ENCODE measurements around the gene NFAT5. TPM values are rescaled to one million over a fixed set of nuclear protein-coding genes. Genes with fewer than 3 reads are reported as not detected.

The NFAT5 gene
- total RNA-seq, 2 donors from 2014 or later: 77.3 to 98.6 TPM

- Histone ChIP-seq H3K27ac (no peak overlapping the region), H3K27me3 (replicated peaks; ENCODE audit: insufficient read depth) (no peaks in the 10 kb centered on the region), H3K36me3 (peaks cover 14% of the 10 kb centered on the region), H3K4me3 (no peak overlapping the region), H3K9me3 (no peaks in the 10 kb centered on the region), H3K4me1 (ENCODE audit: control insufficient read depth in 1 of 2, low read depth in 2 of 2) (peaks cover 0 to 18% of the 10 kb centered on the region in 2 donors)
- ATAC-seq (ENCODE audit: insufficient number of reproducible peaks, low FRiP score, low read depth) (no peak), DNase-seq (ENCODE audit: low spot score) (no peak)
- no peak for TF ChIP-seq CTCF (IDR thresholded peaks at IDR 0.05)
Observed at GRCh38 chr16:69721441-69721957, 155.7 kb downstream of the NFAT5 start.

- DNase-seq (ENCODE audit: low spot score) (no peak), ATAC-seq (ENCODE audit: insufficient number of reproducible peaks, low FRiP score, low read depth) (no peak)
- H3K27ac ChIP-seq: peak overlapping the region; percentile 67 to 70
- H3K4me3 ChIP-seq: peak overlapping the region; percentile 71
- no peaks in the 10 kb centered on the region for H3K36me3 ChIP-seq
- no peak for TF ChIP-seq CTCF (IDR thresholded peaks at IDR 0.05)
- no peaks in the 10 kb centered on the region for H3K9me3 ChIP-seq
- H3K27me3 ChIP-seq (replicated peaks; ENCODE audit: insufficient read depth): no peaks in the 10 kb centered on the region
- peaks cover 2 to 33% of the 10 kb centered on the region in 2 donors for H3K4me1 ChIP-seq (ENCODE audit: control insufficient read depth in 1 of 2, low read depth in 2 of 2)
Observed at GRCh38 chr16:69724414-69724873, 158.7 kb downstream of the NFAT5 start.

GRCh38 chr16:69724981-69725479 is 159.3 kb downstream of the NFAT5 start:
- Histone ChIP-seq H3K4me1 (ENCODE audit: control insufficient read depth in 1 of 2, low read depth in 2 of 2) (peaks cover 2 to 33% of the 10 kb centered on the region in 2 donors), H3K27me3 (replicated peaks; ENCODE audit: insufficient read depth) (no peaks in the 10 kb centered on the region), H3K27ac (peak overlapping the region; percentile 67 to 70), H3K4me3 (peak overlapping the region; percentile 71), H3K9me3 (no peaks in the 10 kb centered on the region), H3K36me3 (no peaks in the 10 kb centered on the region)
- DNase-seq (ENCODE audit: low spot score): no peak
- no peak for ATAC-seq (ENCODE audit: insufficient number of reproducible peaks, low FRiP score, low read depth)
- TF ChIP-seq CTCF (IDR thresholded peaks at IDR 0.05): no peak

GRCh38 chr16:69725480-69726312 is 159.9 kb downstream of the NFAT5 start:
- Histone ChIP-seq H3K9me3 (no peaks in the 10 kb centered on the region), H3K27ac (peak overlapping the region; percentile 67 to 70), H3K4me3 (peak overlapping the region; percentile 71), H3K27me3 (replicated peaks; ENCODE audit: insufficient read depth) (no peaks in the 10 kb centered on the region), H3K36me3 (no peaks in the 10 kb centered on the region), H3K4me1 (ENCODE audit: control insufficient read depth in 1 of 2, low read depth in 2 of 2) (peaks cover 2 to 33% of the 10 kb centered on the region in 2 donors)
- ATAC-seq (ENCODE audit: insufficient number of reproducible peaks, low FRiP score, low read depth) (no peak), DNase-seq (ENCODE audit: low spot score) (no peak)
- TF ChIP-seq CTCF (IDR thresholded peaks at IDR 0.05): no peak

GRCh38 chr16:69726313-69727060 is 160.7 kb downstream of the NFAT5 start, which contains the start of gene NQO1:
NQO1 (minus strand) TSS chr16:69726560; CDS start chr16:69726439, 121 bp downstream.
- Histone ChIP-seq H3K4me3 (peak within 1 kb of the TSS; percentile 71), H3K36me3 (no peaks in the 10 kb centered on the region), H3K4me1 (ENCODE audit: control insufficient read depth in 1 of 2, low read depth in 2 of 2) (peaks cover 2 to 33% of the 10 kb centered on the region in 2 donors), H3K9me3 (no peaks in the 10 kb centered on the region), H3K27me3 (replicated peaks; ENCODE audit: insufficient read depth) (no peaks in the 10 kb centered on the region), H3K27ac (peak within 1 kb of the TSS; percentile 67 to 70)
- TF ChIP-seq CTCF (IDR thresholded peaks at IDR 0.05): no peak
- DNase-seq (ENCODE audit: low spot score): peak; percentile 78
- peak; percentile 75 for ATAC-seq (ENCODE audit: insufficient number of reproducible peaks, low FRiP score, low read depth)

Data from thoracic aorta (tissue), 2 donors.